T-cell (primary cell): ENCODE results near the gene STARD6. TPM values are rescaled to one million over a fixed set of nuclear protein-coding genes. Genes with fewer than 3 reads are reported as not detected.
"Not testable (repeated sequence)": the region's sequence is repeated elsewhere in the genome, so short reads cannot be mapped to it uniquely, and the experiment has no call there.

Experiments
- ATAC-seq, 4 experiments: fragments of 200-7000 bp in 3 of 4; fragments of 150-1000 bp in 1 of 4; cut with Tn5 transposase; replicated peaks in 1 of 4; 1 replicate in 3 of 4; 2 replicates in 1 of 4; pipeline ENCODE4 v1.10.0; 2021; ENCODE audit warnings: moderate library complexity in 3 of 4, mild to moderate bottlenecking in 2 of 4, moderate number of reproducible peaks in 1 of 4
- CTCF ChIA-PET, 2 donors: fragments of 300-600 bp; sonication (Branson Sonifier 250); formaldehyde crosslinking; loops; one replicate each; lab custom pipeline; 2022; ENCODE audit warnings: antibody characterized with exemption in 2 of 2; lab: Charles Lee
- POLR2A ChIA-PET, 2 donors: fragments of 300-600 bp; sonication (Branson Sonifier 250); formaldehyde crosslinking; loops; one replicate each; lab custom pipeline; 2022; ENCODE audit warnings: antibody characterized with exemption in 2 of 2; lab: Charles Lee
- DNase-seq, 35 experiments: peaks; one replicate each; pipeline versions ENCODE4 v3.0.0 to v3.0.0-alpha.2; 2013 to 2023
- H3K27ac ChIP-seq: one replicate; pipeline ENCODE4 v1.5.1; 2013; ENCODE audit warnings: low read length
- H3K27me3 ChIP-seq, 2 experiments: replicated peaks in 1 of 2; 1 replicate in 1 of 2; 2 replicates in 1 of 2; pipeline versions ENCODE4 v1.6.1 to v1.7.0; 2013; ENCODE audit warnings: low read length in 1 of 2, mixed read lengths in 1 of 2; ENCODE audit not compliant: control insufficient read depth in 2 of 2, insufficient read depth in 2 of 2; ENCODE audit errors: extremely low read depth in 1 of 2
- H3K36me3 ChIP-seq, 2 donors: 1 replicate in 1 of 2; 2 replicates in 1 of 2; pipeline versions ENCODE4 v1.6.1 to v1.7.0; 2013; ENCODE audit warnings: low read length in 1 of 2; ENCODE audit not compliant: control insufficient read depth in 2 of 2, insufficient read depth in 1 of 2; ENCODE audit errors: extremely low read depth in 1 of 2
- H3K4me1 ChIP-seq, 2 experiments: 1 replicate in 1 of 2; 2 replicates in 1 of 2; pipeline versions ENCODE4 v1.6.1 to v1.7.0; 2013; ENCODE audit warnings: low read length in 2 of 2, mixed read lengths in 1 of 2; ENCODE audit not compliant: insufficient read depth in 2 of 2, control insufficient read depth in 1 of 2; ENCODE audit errors: extremely low read depth in 1 of 2
- H3K4me3 ChIP-seq, 2 donors: 1 replicate in 1 of 2; 2 replicates in 1 of 2; pipeline versions ENCODE4 v1.5.1 to v1.7.0; 2013; ENCODE audit warnings: mild to moderate bottlenecking in 2 of 2, low read length in 1 of 2, moderate library complexity in 1 of 2; ENCODE audit not compliant: control insufficient read depth in 1 of 2; ENCODE audit errors: extremely low read depth in 1 of 2
- H3K9me3 ChIP-seq: 2 replicates; pipeline ENCODE4 v1.7.0; 2013
- H3K27ac Mint-ChIP-seq, 2 donors: one replicate each; pipeline ENCODE4 v1.8.0; 2020 to 2021; ENCODE audit warnings: mild to moderate bottlenecking in 2 of 2, mixed read lengths in 2 of 2
- H3K27me3 Mint-ChIP-seq, 2 donors: one replicate each; pipeline ENCODE4 v1.8.0; 2021 to 2022; ENCODE audit warnings: mixed read lengths in 2 of 2
- H3K36me3 Mint-ChIP-seq: one replicate; pipeline ENCODE4 v1.8.0; 2021; ENCODE audit warnings: mixed read lengths
- H3K4me1 Mint-ChIP-seq, 3 donors: one replicate each; pipeline ENCODE4 v1.8.0; 2020 to 2022; ENCODE audit warnings: mixed read lengths in 3 of 3, mild to moderate bottlenecking in 1 of 3
- H3K4me3 Mint-ChIP-seq, 3 donors: one replicate each; pipeline ENCODE4 v1.8.0; 2020 to 2022; ENCODE audit warnings: mild to moderate bottlenecking in 3 of 3, mixed read lengths in 3 of 3, moderate library complexity in 3 of 3
- H3K9me3 Mint-ChIP-seq, 3 donors: one replicate each; pipeline ENCODE4 v1.8.0; 2020 to 2022; ENCODE audit warnings: mixed read lengths in 3 of 3
- WGBS: methylation state at CpG from one replicate; pipeline ENCODE4 v1.1.5; 2013; ENCODE audit warnings: missing lambda C conversion rate; ENCODE audit not compliant: insufficient coverage; 5-methylcytosine and 5-hydroxymethylcytosine counted together
- total RNA-seq, 35 experiments: library from RNA in 6 of 35; stranded (reverse) in 6 of 35; fragments of 120-200 nt in 1 of 35; gene quantifications; one replicate each; pipeline versions ENCODE4 v1.2.1 to v1.2.4 and lab custom pipeline; 2013 to 2026

Gene STARD6
- total RNA-seq, 5 donors from 2014 or later (not counting 1 experiment from before 2014, with no cell fraction given): not detected

GRCh38 chr18:54329787-54330186 lies 27.9 kb downstream of the STARD6 start:
- ATAC-seq: no peak
- Mint-ChIP-seq H3K9me3 (no peaks in the 10 kb centered on the region), H3K4me1 (no peaks in the 10 kb centered on the region), H3K27me3 (peaks cover 3 to 9% of the 10 kb centered on the region in 2 donors), H3K27ac (no peak overlapping the region), H3K36me3 (no peaks in the 10 kb centered on the region), H3K4me3 (no peak overlapping the region)
- Histone ChIP-seq H3K27me3 (no peaks in the 10 kb centered on the region), H3K4me1 (no peaks in the 10 kb centered on the region), H3K4me3 (no peak overlapping the region), H3K9me3 (no peaks in the 10 kb centered on the region), H3K36me3 (no peaks in the 10 kb centered on the region), H3K27ac (no peak overlapping the region)
- POLR2A ChIA-PET: no interaction called here
- DNase-seq: no peak
- CTCF ChIA-PET: no interaction called here

DNA sequence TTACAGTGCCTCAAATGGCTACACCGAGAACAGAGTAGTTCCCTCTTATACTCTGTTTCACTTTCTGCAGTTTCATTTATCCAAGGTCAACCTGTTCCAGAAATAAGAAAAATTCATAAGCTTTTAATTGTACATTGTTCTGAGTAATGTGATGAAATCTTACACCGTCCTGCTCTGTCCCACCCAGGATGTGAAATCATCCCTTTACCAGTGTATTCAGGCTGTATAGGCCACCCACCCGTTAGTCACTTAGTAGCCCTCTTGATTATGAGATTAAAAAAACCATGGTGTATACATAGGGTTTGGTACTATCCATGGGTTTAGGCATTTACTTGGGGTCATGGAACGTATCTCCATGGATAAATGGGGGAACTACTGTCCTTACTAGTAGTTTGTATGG lies 29.8 kb downstream of the STARD6 start:
- Mint-ChIP-seq H3K36me3 (no peaks in the 10 kb centered on the region), H3K27me3 (peaks cover 3 to 8% of the 10 kb centered on the region in 2 donors), H3K4me1 (no peaks in the 10 kb centered on the region), H3K9me3 (no peaks in the 10 kb centered on the region), H3K4me3 (no peak overlapping the region), H3K27ac (no peak overlapping the region)
- ChIA-PET CTCF (interaction anchor here in 1 of 2 donors (0.5 kb wide), 1 partner anchor 272 kb away, joined by 4 read pairs; no protein-coding TSS in a partner anchor), POLR2A (interaction anchor here in 1 of 2 donors (0.7 kb wide), 1 partner anchor 543 kb away, joined by 3 read pairs; no protein-coding TSS in a partner anchor)
- Histone ChIP-seq H3K9me3 (no peaks in the 10 kb centered on the region), H3K27me3 (no peaks in the 10 kb centered on the region), H3K27ac (no peak overlapping the region), H3K36me3 (no peaks in the 10 kb centered on the region), H3K4me3 (no peak overlapping the region), H3K4me1 (no peaks in the 10 kb centered on the region)
- DNase-seq (no peak), ATAC-seq (no peak)
- no CpG with 5 or more reads among the region's 4 CpGs for WGBS

- 90% methylated on average over 2 of the region's 2 CpGs for WGBS
- ChIA-PET CTCF (no interaction called here), POLR2A (no interaction called here)
- no peak overlapping the region for H3K27ac ChIP-seq
- no peak for DNase-seq
- Mint-ChIP-seq H3K27ac (no peak overlapping the region), H3K4me3 (no peak overlapping the region), H3K27me3 (peaks cover 2 to 6% of the 10 kb centered on the region in 2 donors), H3K36me3 (no peaks in the 10 kb centered on the region), H3K4me1 (no peaks in the 10 kb centered on the region), H3K9me3 (no peaks in the 10 kb centered on the region)
- no peaks in the 10 kb centered on the region for H3K4me1 ChIP-seq
- H3K36me3 ChIP-seq: no peaks in the 10 kb centered on the region
- peaks cover 0 to 2% of the 10 kb centered on the region in 2 experiments for H3K27me3 ChIP-seq
- ATAC-seq: no peak
- no peak overlapping the region for H3K4me3 ChIP-seq
- no peaks in the 10 kb centered on the region for H3K9me3 ChIP-seq
Measured at GRCh38 chr18:54323970-54324369, 33.7 kb downstream of the STARD6 start.

- Mint-ChIP-seq H3K9me3 (no peaks in the 10 kb centered on the region), H3K27me3 (peaks cover 4 to 7% of the 10 kb centered on the region in 2 donors), H3K36me3 (no peaks in the 10 kb centered on the region), H3K27ac (no peak overlapping the region), H3K4me3 (no peak overlapping the region), H3K4me1 (no peaks in the 10 kb centered on the region)
- H3K9me3 ChIP-seq: no peaks in the 10 kb centered on the region
- no peak overlapping the region for H3K27ac ChIP-seq
- POLR2A ChIA-PET: no interaction called here
- CTCF ChIA-PET: no interaction called here
- no peak for ATAC-seq
- H3K4me1 ChIP-seq: no peaks in the 10 kb centered on the region
- H3K36me3 ChIP-seq: no peaks in the 10 kb centered on the region
- peaks cover 0 to 2% of the 10 kb centered on the region in 2 experiments for H3K27me3 ChIP-seq
- DNase-seq: no peak
- no peak overlapping the region for H3K4me3 ChIP-seq
Measured at GRCh38 chr18:54323561-54323960, 34.1 kb downstream of the STARD6 start.

DNA sequence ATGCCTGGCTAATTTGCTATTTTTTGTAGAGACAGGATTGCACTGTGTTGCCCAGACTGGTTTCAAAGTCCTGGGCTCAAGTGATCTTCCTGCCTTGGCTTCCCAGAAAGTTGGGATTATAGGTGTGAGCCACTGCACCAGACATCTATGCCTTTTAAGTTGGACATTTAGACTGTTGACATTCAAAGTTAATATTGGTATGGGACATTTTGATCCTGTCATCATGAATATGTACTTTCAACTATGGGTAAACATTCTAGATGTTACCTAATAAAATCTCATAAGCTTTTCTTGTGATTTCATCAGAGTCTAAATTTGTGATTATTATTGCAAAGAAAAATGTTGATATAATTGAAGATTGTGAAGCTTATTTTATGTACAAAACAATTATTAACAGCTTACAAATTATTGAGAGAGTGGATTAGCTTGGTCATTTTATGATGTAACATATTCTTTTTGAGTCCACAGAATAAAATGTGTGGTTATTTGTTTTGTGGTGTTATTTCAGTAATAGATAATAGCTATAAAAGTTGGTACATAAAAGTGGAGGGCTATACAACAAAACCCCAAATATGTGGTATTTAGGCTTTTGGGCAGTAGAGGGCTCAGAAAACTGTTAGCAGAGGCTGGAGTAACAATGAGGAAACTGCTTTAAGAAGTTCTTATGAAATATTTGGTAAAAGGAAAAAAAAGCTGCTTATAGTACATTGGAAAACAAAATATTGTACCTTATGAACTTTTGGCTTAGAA lies 41.4 kb downstream of the STARD6 start:
- peaks cover 3% of the 10 kb centered on the region for H3K36me3 Mint-ChIP-seq
- H3K27ac ChIP-seq: no peak overlapping the region
- no peaks in the 10 kb centered on the region for H3K36me3 ChIP-seq
- peaks cover 10 to 11% of the 10 kb centered on the region in 2 donors for H3K27me3 Mint-ChIP-seq
- POLR2A ChIA-PET: interaction anchor here in 1 of 2 donors (0.6 to 0.7 kb wide), 2 partner anchors 38 to 157 kb away, joined by 3 to 11 read pairs; no protein-coding TSS in a partner anchor
- no peaks in the 10 kb centered on the region for H3K27me3 ChIP-seq
- H3K4me1 ChIP-seq: no peaks in the 10 kb centered on the region
- no peak overlapping the region for H3K4me3 ChIP-seq
- no peaks in the 10 kb centered on the region for H3K9me3 Mint-ChIP-seq
- no peak overlapping the region for H3K4me3 Mint-ChIP-seq
- no peaks in the 10 kb centered on the region for H3K4me1 Mint-ChIP-seq
- CTCF ChIA-PET: interaction anchor here in 1 of 2 donors (0.6 kb wide), 1 partner anchor 430 kb away, joined by 3 read pairs; no protein-coding TSS in a partner anchor
- no peak for ATAC-seq
- H3K9me3 ChIP-seq: no peaks in the 10 kb centered on the region
- DNase-seq: no peak
- no peak overlapping the region for H3K27ac Mint-ChIP-seq

DNA sequence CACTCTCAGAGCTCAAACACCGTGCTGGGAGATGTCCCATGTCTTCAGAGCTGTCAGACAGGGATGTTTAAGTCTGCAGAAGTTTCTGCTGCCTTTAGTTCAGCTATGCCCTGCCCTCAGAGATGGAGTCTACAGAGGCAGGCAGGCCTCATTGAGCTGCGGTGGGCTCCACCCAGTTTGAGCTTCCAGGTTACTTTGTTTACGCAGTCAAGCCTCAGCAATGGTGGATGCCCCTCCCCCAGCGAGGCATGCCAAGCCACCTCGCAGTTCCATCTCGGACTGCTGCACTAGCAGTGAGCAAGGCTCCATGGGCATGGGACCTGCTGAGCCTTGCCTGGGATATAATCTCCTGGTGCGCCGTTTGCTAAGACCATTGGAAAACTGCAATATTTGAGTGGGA lies 48.1 kb downstream of the STARD6 start:
- H3K27me3 Mint-ChIP-seq, H3K27ac Mint-ChIP-seq, DNase-seq, H3K9me3 ChIP-seq, H3K36me3 Mint-ChIP-seq, H3K4me3 ChIP-seq, POLR2A ChIA-PET, H3K4me3 Mint-ChIP-seq, H3K27me3 ChIP-seq, H3K4me1 Mint-ChIP-seq, H3K9me3 Mint-ChIP-seq, H3K36me3 ChIP-seq, H3K4me1 ChIP-seq, ATAC-seq, H3K27ac ChIP-seq: not testable (repeated sequence)
- CTCF ChIA-PET: interaction anchor here in 1 of 2 donors (0.6 kb wide), 1 partner anchor 13 kb away, joined by 3 read pairs; no protein-coding TSS in a partner anchor
- WGBS: 91% methylated on average over 8 of the region's 8 CpGs
